Measurements from ENCODE around the gene TAOK1. TPM values are rescaled to one million over a fixed set of nuclear protein-coding genes. Genes with fewer than 3 reads are reported as not detected.

TAOK1 gene
- total RNA-seq, 1 experiment from 2014 or later = 56.3 TPM

DNA sequence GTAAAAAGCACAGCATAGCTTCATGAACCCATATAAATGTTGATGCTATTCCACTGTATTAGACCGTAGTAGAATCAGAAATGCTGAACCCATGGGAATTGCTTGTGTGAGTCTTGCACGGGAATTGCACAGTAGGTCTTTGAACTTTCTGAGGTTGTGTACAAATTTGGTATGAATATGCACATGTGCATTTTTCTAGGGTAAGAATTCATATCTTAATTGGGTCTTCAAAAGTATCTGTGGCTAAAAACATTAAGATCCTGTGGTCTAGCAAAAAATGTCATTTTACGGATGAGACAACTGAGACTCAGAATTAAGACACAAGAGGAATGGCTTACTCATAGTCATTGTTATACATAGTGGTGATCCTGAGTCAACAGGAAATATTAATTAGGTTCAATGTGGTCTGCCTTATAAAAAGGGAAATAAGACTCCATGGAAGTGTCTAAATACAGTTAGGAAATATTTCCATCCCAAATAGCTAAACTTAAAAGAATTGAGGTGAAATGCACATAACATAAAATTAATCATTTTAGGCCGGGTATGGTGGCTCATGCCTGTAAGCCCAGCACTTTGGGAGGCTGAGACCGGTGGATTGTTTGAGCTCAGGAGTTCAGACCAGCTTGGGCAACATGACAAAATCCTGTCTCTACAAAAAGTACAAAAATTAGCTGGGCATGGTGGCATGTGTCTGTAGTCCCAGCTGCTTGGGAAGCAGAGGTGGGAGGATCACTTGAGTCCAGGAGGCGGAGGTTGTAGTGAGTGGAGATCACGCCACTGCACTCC is 22.8 kb downstream of the TAOK1 start:
- no TSS peak for BruUV-seq (replicated peaks)
- RAD21 ChIA-PET (ENCODE audit: low non-redundant PET in 1 of 2, low total read pairs in 2 of 2, uncharacterized antibody in 2 of 2, unreplicated experiment in 2 of 2) = no interaction called here
- H3K4me2 ChIP-seq (ENCODE audit: low read length) = no peak overlapping the region
- peaks cover 0 to 10% of the 10 kb centered on the region in 2 experiments; a peak in 1 of 4 replicates for H3K4me1 ChIP-seq (ENCODE audit: control insufficient read depth in 1 of 2, insufficient read depth in 2 of 2, low read length in 2 of 2)
- no peak overlapping the region for H3K4me3 ChIP-seq (replicated peaks in 1 of 2; ENCODE audit: low read depth in 1 of 2, low read length in 2 of 2)
- H3K79me2 ChIP-seq (ENCODE audit: insufficient read depth, low read length) = peaks cover 82% of the 10 kb centered on the region
- DNase-seq (ENCODE audit: low read depth, low spot score) = no peak
- POLR2A ChIA-PET = interaction anchor here (0.7 kb wide), 1 partner anchor 22 kb away, joined by 3 read pairs; the partner anchor contains the start of gene TAOK1
- no peak overlapping the region for H3K27ac ChIP-seq (ENCODE audit: low read depth, low read length)
- H3K27me3 ChIP-seq (ENCODE audit: insufficient read depth, low read length) = no peaks in the 10 kb centered on the region
- TF ChIP-seq SP1 (IDR thresholded peaks at IDR 0.05; ENCODE audit: low read depth) = no peak
- TF ChIP-seq SRF (IDR thresholded peaks at IDR 0.05; ENCODE audit: low read depth) = no peak
- no peak for TF ChIP-seq ZFX (IDR thresholded peaks at IDR 0.05)
- no peak for TF ChIP-seq CEBPB (IDR thresholded peaks at IDR 0.05; ENCODE audit: low read depth)
- TF ChIP-seq, protein P1, sequence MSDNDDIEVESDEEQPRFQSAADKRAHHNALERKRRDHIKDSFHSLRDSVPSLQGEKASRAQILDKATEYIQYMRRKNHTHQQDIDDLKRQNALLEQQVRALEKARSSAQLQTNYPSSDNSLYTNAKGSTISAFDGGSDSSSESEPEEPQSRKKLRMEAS (IDR thresholded peaks at IDR 0.05) = no peak
- no peak for TF ChIP-seq TCF7L2 (IDR thresholded peaks at IDR 0.05; ENCODE audit: borderline replicate concordance, extremely low read depth, insufficient read depth, insufficient read length)
- no peak for TF ChIP-seq YY1 (IDR thresholded peaks at IDR 0.05; ENCODE audit: extremely low read depth, insufficient replicate concordance, low read depth, low read length)
- no peak for TF ChIP-seq RAD21 (IDR thresholded peaks at IDR 0.05; ENCODE audit: low read depth)
- TF ChIP-seq CBX3 (IDR thresholded peaks at IDR 0.05; ENCODE audit: low read depth) = no peak
- intact Hi-C loops (cut with micrococcal nuclease) = no loop called here
- H3K9me3 ChIP-seq (ENCODE audit: control insufficient read depth in 1 of 2, insufficient read depth in 1 of 2, low read depth in 1 of 2, low read length in 2 of 2) = no peaks in the 10 kb centered on the region
- H4K20me1 ChIP-seq (ENCODE audit: insufficient read depth) = peaks cover 4% of the 10 kb centered on the region; the same call in 1 of the 2 replicates
- ATAC-seq = no peak
- H3K9me2 ChIP-seq (ENCODE audit: insufficient read depth) = no peaks in the 10 kb centered on the region
- H2AFZ ChIP-seq (ENCODE audit: low read depth, low read length, poor library complexity, severe bottlenecking) = no peak overlapping the region
- CTCF ChIA-PET = interaction anchor here (1.4 kb wide), 1 partner anchor 43 kb away, joined by 3 read pairs; no protein-coding TSS in a partner anchor
- H3K36me3 ChIP-seq (ENCODE audit: control insufficient read depth in 1 of 2, insufficient read depth in 2 of 2, low read length in 2 of 2) = no peaks in the 10 kb centered on the region
- H3K9ac ChIP-seq (ENCODE audit: low read length) = no peak overlapping the region

DNA sequence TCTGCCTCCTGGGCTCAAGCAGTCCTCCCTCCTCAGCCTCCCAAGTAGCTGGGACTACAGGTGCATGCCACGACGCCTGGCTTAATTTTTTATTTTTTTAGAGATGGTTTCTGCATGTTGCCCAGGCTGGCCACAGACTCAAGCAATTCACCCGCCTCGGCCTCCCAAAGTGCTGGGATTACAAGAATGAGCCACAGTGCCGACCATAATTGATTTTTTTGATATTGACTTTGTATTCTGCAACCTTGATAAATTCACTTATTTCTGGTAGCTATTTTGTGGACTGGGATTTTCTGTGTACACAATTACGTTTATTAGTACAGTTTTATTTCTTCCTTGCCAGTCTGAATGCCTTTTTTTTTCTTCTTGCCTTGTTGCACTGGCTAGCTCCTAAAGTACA is 30.0 kb downstream of the TAOK1 start:
- POLR2A ChIA-PET = no interaction called here
- H3K36me3 ChIP-seq (ENCODE audit: control insufficient read depth in 1 of 2, insufficient read depth in 2 of 2, low read length in 2 of 2) = no peaks in the 10 kb centered on the region; a peak in 1 of 4 replicates

More for the DNA sequence above, 30.0 kb downstream of the TAOK1 start:
- no peak for DNase-seq (ENCODE audit: low read depth, low spot score)
- Histone ChIP-seq H3K4me2 (ENCODE audit: low read length) (no peak overlapping the region), H4K20me1 (ENCODE audit: insufficient read depth) (peaks cover 5% of the 10 kb centered on the region; the same call in 1 of the 2 replicates), H3K79me2 (ENCODE audit: insufficient read depth, low read length) (peaks cover 82% of the 10 kb centered on the region), H3K4me3 (replicated peaks in 1 of 2; ENCODE audit: low read depth in 1 of 2, low read length in 2 of 2) (no peak overlapping the region), H3K9me3 (ENCODE audit: control insufficient read depth in 1 of 2, insufficient read depth in 1 of 2, low read depth in 1 of 2, low read length in 2 of 2) (no peaks in the 10 kb centered on the region), H3K27ac (ENCODE audit: low read depth, low read length) (no peak overlapping the region), H3K4me1 (ENCODE audit: control insufficient read depth in 1 of 2, insufficient read depth in 2 of 2, low read length in 2 of 2) (no peaks in the 10 kb centered on the region), H2AFZ (ENCODE audit: low read depth, low read length, poor library complexity, severe bottlenecking) (no peak overlapping the region), H3K9me2 (ENCODE audit: insufficient read depth) (no peaks in the 10 kb centered on the region), H3K9ac (ENCODE audit: low read length) (no peak overlapping the region), H3K27me3 (ENCODE audit: insufficient read depth, low read length) (no peaks in the 10 kb centered on the region)
- RAD21 ChIA-PET (ENCODE audit: low non-redundant PET in 1 of 2, low total read pairs in 2 of 2, uncharacterized antibody in 2 of 2, unreplicated experiment in 2 of 2) = no interaction called here
- intact Hi-C loops (cut with micrococcal nuclease) = no loop called here
- no TSS peak for BruUV-seq (replicated peaks)
- ATAC-seq = no peak
- CTCF ChIA-PET = no interaction called here
- TF ChIP-seq, protein P1 (IDR thresholded peaks at IDR 0.05) = no peak
- no peak for TF ChIP-seq ZFX (IDR thresholded peaks at IDR 0.05)
- TF ChIP-seq, protein P2, sequence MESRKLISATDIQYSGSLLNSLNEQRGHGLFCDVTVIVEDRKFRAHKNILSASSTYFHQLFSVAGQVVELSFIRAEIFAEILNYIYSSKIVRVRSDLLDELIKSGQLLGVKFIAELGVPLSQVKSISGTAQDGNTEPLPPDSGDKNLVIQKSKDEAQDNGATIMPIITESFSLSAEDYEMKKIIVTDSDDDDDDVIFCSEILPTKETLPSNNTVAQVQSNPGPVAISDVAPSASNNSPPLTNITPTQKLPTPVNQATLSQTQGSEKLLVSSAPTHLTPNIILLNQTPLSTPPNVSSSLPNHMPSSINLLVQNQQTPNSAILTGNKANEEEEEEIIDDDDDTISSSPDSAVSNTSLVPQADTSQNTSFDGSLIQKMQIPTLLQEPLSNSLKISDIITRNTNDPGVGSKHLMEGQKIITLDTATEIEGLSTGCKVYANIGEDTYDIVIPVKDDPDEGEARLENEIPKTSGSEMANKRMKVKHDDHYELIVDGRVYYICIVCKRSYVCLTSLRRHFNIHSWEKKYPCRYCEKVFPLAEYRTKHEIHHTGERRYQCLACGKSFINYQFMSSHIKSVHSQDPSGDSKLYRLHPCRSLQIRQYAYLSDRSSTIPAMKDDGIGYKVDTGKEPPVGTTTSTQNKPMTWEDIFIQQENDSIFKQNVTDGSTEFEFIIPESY (IDR thresholded peaks at IDR 0.05; ENCODE audit: extremely low read depth, insufficient replicate concordance, low read length) = no peak
- TF ChIP-seq, protein P3, sequence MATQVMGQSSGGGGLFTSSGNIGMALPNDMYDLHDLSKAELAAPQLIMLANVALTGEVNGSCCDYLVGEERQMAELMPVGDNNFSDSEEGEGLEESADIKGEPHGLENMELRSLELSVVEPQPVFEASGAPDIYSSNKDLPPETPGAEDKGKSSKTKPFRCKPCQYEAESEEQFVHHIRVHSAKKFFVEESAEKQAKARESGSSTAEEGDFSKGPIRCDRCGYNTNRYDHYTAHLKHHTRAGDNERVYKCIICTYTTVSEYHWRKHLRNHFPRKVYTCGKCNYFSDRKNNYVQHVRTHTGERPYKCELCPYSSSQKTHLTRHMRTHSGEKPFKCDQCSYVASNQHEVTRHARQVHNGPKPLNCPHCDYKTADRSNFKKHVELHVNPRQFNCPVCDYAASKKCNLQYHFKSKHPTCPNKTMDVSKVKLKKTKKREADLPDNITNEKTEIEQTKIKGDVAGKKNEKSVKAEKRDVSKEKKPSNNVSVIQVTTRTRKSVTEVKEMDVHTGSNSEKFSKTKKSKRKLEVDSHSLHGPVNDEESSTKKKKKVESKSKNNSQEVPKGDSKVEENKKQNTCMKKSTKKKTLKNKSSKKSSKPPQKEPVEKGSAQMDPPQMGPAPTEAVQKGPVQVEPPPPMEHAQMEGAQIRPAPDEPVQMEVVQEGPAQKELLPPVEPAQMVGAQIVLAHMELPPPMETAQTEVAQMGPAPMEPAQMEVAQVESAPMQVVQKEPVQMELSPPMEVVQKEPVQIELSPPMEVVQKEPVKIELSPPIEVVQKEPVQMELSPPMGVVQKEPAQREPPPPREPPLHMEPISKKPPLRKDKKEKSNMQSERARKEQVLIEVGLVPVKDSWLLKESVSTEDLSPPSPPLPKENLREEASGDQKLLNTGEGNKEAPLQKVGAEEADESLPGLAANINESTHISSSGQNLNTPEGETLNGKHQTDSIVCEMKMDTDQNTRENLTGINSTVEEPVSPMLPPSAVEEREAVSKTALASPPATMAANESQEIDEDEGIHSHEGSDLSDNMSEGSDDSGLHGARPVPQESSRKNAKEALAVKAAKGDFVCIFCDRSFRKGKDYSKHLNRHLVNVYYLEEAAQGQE (IDR thresholded peaks at IDR 0.05; ENCODE audit: low read depth) = no peak
- no peak for TF ChIP-seq CBX3 (IDR thresholded peaks at IDR 0.05; ENCODE audit: low read depth)
- TF ChIP-seq SRF (IDR thresholded peaks at IDR 0.05; ENCODE audit: low read depth) = no peak
- TF ChIP-seq YY1 (IDR thresholded peaks at IDR 0.05; ENCODE audit: extremely low read depth, insufficient replicate concordance, low read depth, low read length) = no peak

All from HCT116 (cell line).